ENCODE data around the gene ZBTB16. TPM values are rescaled to one million over a fixed set of nuclear protein-coding genes. Genes with fewer than 3 reads are reported as not detected.

Gene ZBTB16
- total and polyA plus RNA-seq, 2 of the 13 experiments (the other 11 are each of a cell fraction or from before 2014, with no cell fraction given), result not detected

DNA sequence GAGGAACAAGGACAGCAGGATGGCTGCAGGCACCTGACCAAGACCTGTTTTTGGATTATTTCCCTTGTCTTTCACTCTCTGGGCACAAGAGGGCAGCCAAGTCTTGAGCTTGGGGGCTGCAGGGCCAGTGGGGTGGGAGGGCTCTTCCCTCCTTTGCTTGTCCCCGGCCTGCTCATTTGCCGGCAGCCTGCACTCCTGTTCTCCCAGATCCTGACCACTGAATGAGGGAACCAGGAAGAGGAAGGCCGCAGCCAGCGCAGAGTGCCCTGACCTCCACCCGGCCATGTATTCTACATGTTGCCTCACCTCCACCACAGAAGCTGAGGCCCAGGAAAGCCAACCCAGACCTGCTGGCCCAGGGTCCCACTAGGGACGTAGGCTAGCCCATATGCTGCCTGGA, 221.2 kb downstream of the ZBTB16 start (continued):
- TF ChIP-seq, protein P1, sequence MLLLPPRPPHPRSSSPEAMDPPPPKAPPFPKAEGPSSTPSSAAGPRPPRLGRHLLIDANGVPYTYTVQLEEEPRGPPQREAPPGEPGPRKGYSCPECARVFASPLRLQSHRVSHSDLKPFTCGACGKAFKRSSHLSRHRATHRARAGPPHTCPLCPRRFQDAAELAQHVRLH (CRISPR knock-in tag; IDR thresholded peaks at IDR 0.05; ENCODE audit: borderline replicate concordance, low read depth), result 0 out of 2 replicates have a peak, but pooled peaks have one; percentile 33
- TF ChIP-seq RAD21 (CRISPR knock-in tag; IDR thresholded peaks at IDR 0.05), result peak; percentile 51; the same call in 1 of the 2 replicates
- TF ChIP-seq ZNF543 (CRISPR knock-in tag; IDR thresholded peaks at IDR 0.05), result no peak
- peak; percentile 40; the same call in 1 of the 2 replicates for TF ChIP-seq ZFX (CRISPR knock-in tag; IDR thresholded peaks at IDR 0.05; ENCODE audit: low read depth)
- no peak for TF ChIP-seq ARNT2 (CRISPR knock-in tag; IDR thresholded peaks at IDR 0.05; ENCODE audit: low read depth)
- TF ChIP-seq STAG1 (CRISPR knock-in tag; IDR thresholded peaks at IDR 0.05), result peak; percentile 85
- TF ChIP-seq MAZ (IDR thresholded peaks at IDR 0.05; ENCODE audit: borderline replicate concordance, low read depth, low read length), result 0 out of 2 replicates have a peak, but pooled peaks have one; percentile 31
- peak; percentile 57 for TF ChIP-seq MAZ (CRISPR knock-in tag; IDR thresholded peaks at IDR 0.05; ENCODE audit: low read depth)
- no peak for TF ChIP-seq ZNF33A (CRISPR knock-in tag; IDR thresholded peaks at IDR 0.05; ENCODE audit: borderline replicate concordance)
- TF ChIP-seq, protein P2, sequence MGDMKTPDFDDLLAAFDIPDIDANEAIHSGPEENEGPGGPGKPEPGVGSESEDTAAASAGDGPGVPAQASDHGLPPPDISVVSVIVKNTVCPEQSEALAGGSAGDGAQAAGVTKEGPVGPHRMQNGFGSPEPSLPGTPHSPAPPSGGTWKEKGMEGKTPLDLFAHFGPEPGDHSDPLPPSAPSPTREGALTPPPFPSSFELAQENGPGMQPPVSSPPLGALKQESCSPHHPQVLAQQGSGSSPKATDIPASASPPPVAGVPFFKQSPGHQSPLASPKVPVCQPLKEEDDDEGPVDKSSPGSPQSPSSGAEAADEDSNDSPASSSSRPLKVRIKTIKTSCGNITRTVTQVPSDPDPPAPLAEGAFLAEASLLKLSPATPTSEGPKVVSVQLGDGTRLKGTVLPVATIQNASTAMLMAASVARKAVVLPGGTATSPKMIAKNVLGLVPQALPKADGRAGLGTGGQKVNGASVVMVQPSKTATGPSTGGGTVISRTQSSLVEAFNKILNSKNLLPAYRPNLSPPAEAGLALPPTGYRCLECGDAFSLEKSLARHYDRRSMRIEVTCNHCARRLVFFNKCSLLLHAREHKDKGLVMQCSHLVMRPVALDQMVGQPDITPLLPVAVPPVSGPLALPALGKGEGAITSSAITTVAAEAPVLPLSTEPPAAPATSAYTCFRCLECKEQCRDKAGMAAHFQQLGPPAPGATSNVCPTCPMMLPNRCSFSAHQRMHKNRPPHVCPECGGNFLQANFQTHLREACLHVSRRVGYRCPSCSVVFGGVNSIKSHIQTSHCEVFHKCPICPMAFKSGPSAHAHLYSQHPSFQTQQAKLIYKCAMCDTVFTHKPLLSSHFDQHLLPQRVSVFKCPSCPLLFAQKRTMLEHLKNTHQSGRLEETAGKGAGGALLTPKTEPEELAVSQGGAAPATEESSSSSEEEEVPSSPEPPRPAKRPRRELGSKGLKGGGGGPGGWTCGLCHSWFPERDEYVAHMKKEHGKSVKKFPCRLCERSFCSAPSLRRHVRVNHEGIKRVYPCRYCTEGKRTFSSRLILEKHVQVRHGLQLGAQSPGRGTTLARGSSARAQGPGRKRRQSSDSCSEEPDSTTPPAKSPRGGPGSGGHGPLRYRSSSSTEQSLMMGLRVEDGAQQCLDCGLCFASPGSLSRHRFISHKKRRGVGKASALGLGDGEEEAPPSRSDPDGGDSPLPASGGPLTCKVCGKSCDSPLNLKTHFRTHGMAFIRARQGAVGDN (CRISPR knock-in tag; IDR thresholded peaks at IDR 0.05), result no peak; the same call in 1 of the 2 replicates
- TF ChIP-seq KDM2A (CRISPR knock-in tag; IDR thresholded peaks at IDR 0.05; ENCODE audit: borderline replicate concordance, low read depth), result 0 out of 2 replicates have a peak, but pooled peaks have one; percentile 28
- TF ChIP-seq HNRNPL (IDR thresholded peaks at IDR 0.05; ENCODE audit: low read depth, low read length), result no peak
- 0 out of 2 replicates have a peak, but pooled peaks have one; percentile 10 for TF ChIP-seq FOSL2 (CRISPR knock-in tag; IDR thresholded peaks at IDR 0.05)

All from HepG2 (cell line).